Measurements from ENCODE around the gene PDPN. TPM values are rescaled to one million over a fixed set of nuclear protein-coding genes. Genes with fewer than 3 reads are reported as not detected.

PDPN gene
- total and polyA plus RNA-seq, 2 of the 4 experiments (the other 2 are of a cell fraction): 0.31 TPM; not detected in 1

DNA sequence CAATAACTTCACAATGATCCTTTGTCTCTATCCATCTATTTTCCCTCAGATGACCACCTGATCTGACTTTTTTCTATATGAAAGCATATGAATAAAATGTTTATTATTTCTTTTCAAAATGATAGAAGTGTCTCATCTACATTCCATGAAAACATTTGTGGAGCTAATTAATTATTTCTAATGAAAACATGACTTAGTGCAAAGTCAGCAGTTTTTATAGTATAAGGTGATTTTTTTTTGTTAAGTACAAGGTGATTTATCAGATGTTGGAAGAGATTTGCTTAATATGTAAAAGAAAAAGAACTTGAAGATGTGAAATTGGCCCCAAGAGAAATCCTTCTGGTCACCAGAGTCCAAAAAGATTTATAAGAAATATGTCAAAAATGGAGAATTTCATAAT is 43.5 kb downstream of the PDPN start:
- no peak for ATAC-seq (ENCODE audit: low read depth)
- no peak overlapping the region for H3K4me2 ChIP-seq (ENCODE audit: low read depth, low read length)
- no peak overlapping the region for H2AK9ac ChIP-seq (replicated peaks; ENCODE audit: low read depth, low read length, poor library complexity)
- H3K4me3 ChIP-seq (ENCODE audit: insufficient read depth, low read depth, low read length): no peak overlapping the region
- H3K79me1 ChIP-seq (ENCODE audit: low read depth in 1 of 2, low read length in 2 of 2): no peaks in the 10 kb centered on the region
- dilution Hi-C loops (cut with HindIII; ENCODE audit: low sequenced_read_pairs, unreplicated experiment): no loop called here
- no peaks in the 10 kb centered on the region for H4K20me1 ChIP-seq (ENCODE audit: insufficient read depth, low read length)
- no peak overlapping the region for H3K14ac ChIP-seq (replicated peaks; ENCODE audit: low read depth, low read length)
- POLR2A ChIA-PET (ENCODE audit: unreplicated experiment): no interaction called here
- no peaks in the 10 kb centered on the region for H3K27me3 ChIP-seq (ENCODE audit: control insufficient read depth, insufficient read depth, low read length)
- H3K18ac ChIP-seq (ENCODE audit: low read depth, low read length): no peak overlapping the region
- H2BK5ac ChIP-seq (ENCODE audit: low read depth, low read length, poor library complexity, severe bottlenecking): no peak overlapping the region
- H2AK5ac ChIP-seq (ENCODE audit: low read depth, low read length): no peak overlapping the region
- peaks cover 24% of the 10 kb centered on the region for H3K9me3 ChIP-seq (ENCODE audit: control insufficient read depth, insufficient read depth, low read length)
- TF ChIP-seq BHLHE40 (IDR thresholded peaks at IDR 0.05; ENCODE audit: low read depth, low read length) (no peak), MAFK (IDR thresholded peaks at IDR 0.05; ENCODE audit: low read depth, low read length) (peak; percentile 98), MXI1 (IDR thresholded peaks at IDR 0.05; ENCODE audit: borderline replicate concordance, low read depth, low read length) (no peak), RAD21 (IDR thresholded peaks at IDR 0.05; ENCODE audit: low read length) (no peak)
- H4K91ac ChIP-seq (ENCODE audit: insufficient read depth, low read depth, low read length): no peak overlapping the region
- H3K27ac ChIP-seq (ENCODE audit: insufficient read depth, low read length): no peak overlapping the region
- no peaks in the 10 kb centered on the region for H3K4me1 ChIP-seq (ENCODE audit: control insufficient read depth, insufficient read depth, low read length)
- H3K56ac ChIP-seq (ENCODE audit: extremely low read depth, insufficient read depth, low read length): no peak overlapping the region
- H2BK15ac ChIP-seq (ENCODE audit: low read depth, low read length): no peak overlapping the region
- no peak overlapping the region for H3K23ac ChIP-seq (ENCODE audit: low read depth, low read length)
- no peaks in the 10 kb centered on the region for H3K9me1 ChIP-seq (ENCODE audit: insufficient read depth, low read length)
- DNase-seq: no peak
- H2BK120ac ChIP-seq (ENCODE audit: low read depth, low read length): no peak overlapping the region
- in situ Hi-C loops (cut with MboI; ENCODE audit: low sequenced_read_pairs): no loop called here
- H3K9ac ChIP-seq (ENCODE audit: low read depth, low read length): no peak overlapping the region
- no peak overlapping the region for H3K4ac ChIP-seq (ENCODE audit: low read depth, low read length)
- CTCF ChIA-PET: interaction anchor here (0.6 kb wide), 1 partner anchor 22 kb away, joined by 5 read pairs; no protein-coding TSS in a partner anchor
- no TSS peak for BruUV-seq (replicated peaks)
- H2BK20ac ChIP-seq (ENCODE audit: low read depth, low read length): no peak overlapping the region
- no peaks in the 10 kb centered on the region for H3K36me3 ChIP-seq (ENCODE audit: control insufficient read depth, insufficient read depth, low read length)
- no peak overlapping the region for H2AFZ ChIP-seq (replicated peaks; ENCODE audit: low read length, poor library complexity)
- H4K8ac ChIP-seq (ENCODE audit: low read depth in 2 of 2, low read length in 2 of 2): no peak overlapping the region
- intact Hi-C loops (cut with micrococcal nuclease): no loop called here
- no peak overlapping the region for H4K5ac ChIP-seq (ENCODE audit: low read depth, low read length)

Data from IMR-90 (cell line).